ENCODE measurements around the gene CPT1B.

The CPT1B gene

DNA sequence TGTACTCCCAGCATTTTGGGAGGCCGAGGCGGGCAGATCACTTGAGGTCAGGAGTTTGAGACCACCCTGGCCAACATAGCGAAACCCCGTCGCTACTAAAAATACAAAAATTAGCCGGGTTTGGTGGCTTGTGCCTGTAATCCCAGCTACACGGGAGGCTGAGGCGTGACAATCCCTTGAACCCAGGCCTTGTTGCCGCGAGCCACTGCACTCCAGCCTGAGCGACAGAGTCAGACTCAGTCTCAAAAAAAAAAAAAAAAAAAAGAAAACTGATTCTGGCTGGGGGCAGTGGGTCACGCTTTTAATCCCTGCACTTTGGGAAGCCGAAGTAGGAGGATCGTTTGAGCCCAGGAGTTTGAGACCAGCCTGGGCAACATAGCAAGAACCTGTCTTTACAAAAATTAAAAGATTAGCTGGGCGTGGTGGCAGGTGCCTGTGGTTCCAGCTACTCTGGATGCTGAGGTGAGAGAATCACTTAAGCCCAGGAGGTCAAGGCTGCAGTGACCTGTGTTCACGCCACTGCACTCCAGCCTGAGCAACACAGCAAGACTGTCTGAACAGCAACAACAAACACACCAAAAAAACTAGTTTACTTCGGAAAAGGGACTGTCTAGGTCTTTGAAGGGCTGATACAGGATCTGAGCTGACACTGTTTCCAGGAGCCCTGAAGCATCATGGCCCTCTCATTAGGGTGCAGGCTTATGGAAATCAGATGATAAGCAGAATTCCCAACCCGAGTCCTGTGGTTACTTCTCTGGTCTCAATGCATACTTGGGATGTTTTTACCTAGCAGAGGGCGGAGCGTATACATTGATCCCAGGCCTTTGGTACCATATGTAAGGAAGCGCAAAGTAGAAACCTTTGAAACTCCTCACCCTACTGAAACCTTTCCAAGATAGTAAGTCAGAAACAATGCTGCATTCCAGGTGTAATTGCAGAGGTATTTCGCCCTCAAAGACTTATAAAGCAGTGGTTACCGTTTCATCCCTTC is 6.2 kb upstream of the CPT1B start:
- no peak for DNase-seq

GRCh38 chr22:50583294-50583861 is 5.2 kb upstream of the CPT1B start:
- no peak for DNase-seq

GRCh38 chr22:50582493-50583293 is 4.5 kb upstream of the CPT1B start, which contains the start of gene CHKB:
Gene CHKB, minus strand, starts transcription at chr22:50582849. Its CDS starts 68 bp downstream, at chr22:50582781.
- DNase-seq, result peak; percentile 98

DNA sequence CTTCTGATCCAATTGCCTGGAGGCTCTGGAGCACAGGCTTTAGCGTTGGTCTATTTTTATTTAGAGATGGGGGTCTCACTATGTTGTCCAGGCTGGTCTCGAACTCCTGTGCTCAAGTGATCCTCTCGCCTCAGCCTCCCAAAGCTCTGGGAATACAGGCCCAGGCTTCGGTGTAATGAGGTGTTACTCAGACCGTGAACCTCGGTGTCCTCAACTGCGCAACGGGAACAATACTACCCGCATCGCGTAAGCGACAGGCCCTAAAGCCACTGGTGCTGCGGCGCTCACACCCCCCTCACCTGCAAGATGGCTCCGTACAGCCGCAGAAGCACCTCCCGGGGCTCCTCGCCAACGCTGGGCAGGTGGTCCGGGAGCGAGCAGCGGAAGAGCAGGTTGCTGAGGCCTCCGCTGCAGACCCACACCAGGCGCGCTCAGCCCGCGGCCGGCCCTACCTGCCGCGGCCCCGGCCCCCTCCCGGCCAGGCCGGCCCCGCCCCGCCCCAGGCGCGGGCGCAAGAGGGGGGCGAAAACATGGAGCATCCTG is 3.8 kb upstream of the CPT1B start:
- DNase-seq, result peak; percentile 30

DNA sequence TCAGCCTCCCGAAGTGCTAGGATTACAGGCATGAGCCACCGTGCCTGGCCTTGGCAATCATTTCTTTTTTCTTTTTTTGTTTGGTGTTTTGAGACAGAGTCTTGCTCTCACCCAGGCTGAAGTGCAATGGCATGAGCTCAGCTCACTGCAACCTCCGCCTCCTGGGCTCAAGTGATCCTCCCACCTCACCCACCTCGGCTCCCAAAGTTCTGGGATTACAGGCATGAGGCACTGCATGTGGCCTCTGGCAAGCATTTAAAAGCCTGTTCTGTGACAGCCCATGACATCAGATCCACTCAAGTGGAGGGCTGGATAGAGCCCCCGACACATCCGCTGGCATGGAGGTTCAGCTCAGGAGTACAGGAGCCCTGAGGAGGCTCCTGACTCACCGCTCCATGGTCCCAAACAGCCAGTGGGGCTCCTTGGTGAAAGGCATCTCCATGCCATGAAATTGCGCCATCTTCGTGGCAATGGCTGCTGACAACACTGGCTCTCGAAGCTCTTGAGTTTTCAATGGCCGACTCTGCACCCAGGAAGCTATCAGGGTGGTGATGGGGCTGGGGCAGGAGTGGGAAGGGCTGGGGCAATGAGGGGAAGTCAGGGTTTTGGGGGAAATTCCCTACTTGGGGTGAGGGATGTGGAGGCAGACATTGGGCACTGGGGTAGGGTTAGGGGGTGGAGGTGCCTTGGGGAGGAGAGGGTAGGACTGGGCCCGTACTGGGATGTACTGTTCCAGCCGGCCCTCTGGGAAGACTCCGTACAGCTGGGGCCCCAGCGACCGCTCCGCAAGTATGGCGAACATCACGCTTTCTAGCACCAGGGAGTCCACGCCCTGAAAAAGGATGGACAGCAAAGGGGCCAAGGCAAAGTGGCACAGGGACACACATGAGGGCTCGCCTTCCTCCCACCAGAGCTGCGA is 3.1 kb upstream of the CPT1B start:
- DNase-seq, result no peak

- no peak for DNase-seq
Observed at GRCh38 chr22:50579752-50580151, 1.5 kb upstream of the CPT1B start.

- no peak for DNase-seq
Observed at GRCh38 chr22:50578776-50579310, 616 bp upstream of the CPT1B start.

- no peak for DNase-seq
Observed at GRCh38 chr22:50577697-50577986, 585 bp downstream of the CPT1B start.

DNA sequence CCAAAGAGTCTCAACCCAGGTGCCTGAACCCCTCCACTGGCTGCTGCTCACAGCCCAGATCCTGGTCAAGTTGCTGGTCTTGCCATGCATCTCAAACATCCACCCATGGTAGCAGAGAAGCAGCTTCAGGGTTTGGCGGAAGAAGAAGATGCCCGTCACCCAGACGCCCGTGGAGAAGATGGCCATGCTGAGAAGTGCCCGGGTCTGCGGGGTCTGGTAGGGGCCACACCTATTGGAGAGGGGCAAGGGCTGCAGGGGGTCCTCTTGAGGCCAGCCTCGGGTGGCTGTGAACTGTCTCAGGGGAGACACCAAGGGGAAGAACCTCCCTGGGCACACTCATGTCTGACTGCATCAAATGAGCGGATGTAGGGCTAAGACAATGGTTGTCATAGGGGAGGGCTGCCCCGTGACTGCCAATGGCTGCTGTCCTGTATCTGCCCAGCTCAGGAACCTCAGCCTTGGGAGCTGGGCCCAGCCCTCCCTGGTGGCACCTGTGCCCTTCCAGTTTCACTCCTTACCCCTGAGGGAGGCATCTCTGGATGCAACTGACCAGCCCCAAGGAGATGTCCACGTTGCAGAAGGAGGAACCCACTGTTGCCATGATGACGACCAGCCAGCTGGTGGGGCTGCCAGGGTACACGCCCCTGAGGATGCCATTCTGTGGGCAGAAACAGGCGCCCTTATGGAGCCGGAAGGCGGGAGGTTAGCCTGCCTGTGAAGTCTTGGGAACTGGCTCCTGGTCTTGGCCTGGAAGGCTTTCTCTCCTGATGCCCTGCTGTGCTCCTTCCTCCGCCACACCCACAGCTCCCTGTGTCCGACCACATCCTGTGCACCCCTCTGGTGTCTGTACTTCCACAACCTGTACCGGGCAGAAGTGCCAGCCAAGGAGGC is 1.2 kb downstream of the CPT1B start:
- DNase-seq, result no peak

DNA sequence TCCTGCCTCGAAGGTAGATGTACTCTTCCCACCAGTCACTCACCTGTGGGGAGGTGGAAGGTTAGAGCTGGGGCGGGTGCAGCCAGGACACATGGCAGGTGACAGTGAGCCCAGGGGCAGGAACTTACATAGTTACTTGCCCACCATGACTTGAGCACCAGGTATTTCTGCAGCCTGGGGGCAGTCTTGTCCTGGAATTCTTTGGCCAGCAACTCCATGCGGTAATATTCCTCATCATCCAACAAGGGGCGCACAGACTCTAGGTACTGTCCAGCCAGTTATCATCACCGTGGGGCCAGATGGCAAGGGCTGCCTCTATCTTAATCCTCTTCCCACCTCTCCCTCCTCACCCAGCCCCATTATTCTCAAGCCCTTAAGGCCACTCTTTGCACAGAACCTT is 2.2 kb downstream of the CPT1B start:
- DNase-seq, result no peak

DNA sequence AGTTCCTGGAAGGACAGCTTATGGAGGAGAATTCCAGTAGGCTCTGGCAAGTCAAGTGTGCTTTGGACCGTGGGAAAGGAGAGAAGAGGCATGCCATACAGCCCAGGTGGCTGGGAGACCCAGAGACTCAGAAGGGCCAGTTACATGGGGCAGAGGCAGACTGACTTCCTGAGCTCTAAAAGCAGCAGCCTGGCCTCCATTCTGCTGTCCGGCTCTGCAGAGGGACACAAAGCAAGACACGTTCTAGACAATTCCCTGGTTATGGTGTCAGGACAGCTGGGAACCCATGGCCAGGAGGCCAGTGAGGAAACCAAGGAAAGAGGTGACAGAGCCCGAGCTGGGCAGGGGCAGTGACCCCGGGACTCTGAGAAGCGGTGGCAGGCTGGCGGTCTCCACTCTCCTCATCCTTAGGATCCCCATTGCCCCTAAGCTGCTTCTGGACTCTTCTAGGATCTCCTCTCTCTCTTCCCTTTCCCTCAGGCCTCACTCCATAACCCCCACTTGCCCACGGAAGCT is 2.7 kb downstream of the CPT1B start:
- DNase-seq, result no peak

DNA sequence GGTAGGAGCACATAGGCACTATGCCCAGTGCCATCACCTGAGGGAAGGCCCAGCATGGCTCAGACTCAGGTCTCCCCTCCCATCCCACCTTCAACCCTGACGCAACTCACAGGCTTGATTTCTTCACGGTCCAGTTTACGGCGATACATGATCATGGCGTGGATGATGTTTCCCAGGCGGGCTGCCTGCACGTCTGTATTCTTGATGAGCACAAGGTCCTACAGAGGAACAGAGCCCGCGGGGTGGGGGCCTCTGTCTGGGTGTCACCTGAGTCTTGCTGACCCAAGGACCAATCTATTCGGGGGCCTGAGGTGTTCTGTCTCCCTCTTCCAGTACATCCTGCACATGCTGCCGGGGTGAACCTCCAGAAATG is 3.9 kb downstream of the CPT1B start:
- DNase-seq, result no peak

DNA sequence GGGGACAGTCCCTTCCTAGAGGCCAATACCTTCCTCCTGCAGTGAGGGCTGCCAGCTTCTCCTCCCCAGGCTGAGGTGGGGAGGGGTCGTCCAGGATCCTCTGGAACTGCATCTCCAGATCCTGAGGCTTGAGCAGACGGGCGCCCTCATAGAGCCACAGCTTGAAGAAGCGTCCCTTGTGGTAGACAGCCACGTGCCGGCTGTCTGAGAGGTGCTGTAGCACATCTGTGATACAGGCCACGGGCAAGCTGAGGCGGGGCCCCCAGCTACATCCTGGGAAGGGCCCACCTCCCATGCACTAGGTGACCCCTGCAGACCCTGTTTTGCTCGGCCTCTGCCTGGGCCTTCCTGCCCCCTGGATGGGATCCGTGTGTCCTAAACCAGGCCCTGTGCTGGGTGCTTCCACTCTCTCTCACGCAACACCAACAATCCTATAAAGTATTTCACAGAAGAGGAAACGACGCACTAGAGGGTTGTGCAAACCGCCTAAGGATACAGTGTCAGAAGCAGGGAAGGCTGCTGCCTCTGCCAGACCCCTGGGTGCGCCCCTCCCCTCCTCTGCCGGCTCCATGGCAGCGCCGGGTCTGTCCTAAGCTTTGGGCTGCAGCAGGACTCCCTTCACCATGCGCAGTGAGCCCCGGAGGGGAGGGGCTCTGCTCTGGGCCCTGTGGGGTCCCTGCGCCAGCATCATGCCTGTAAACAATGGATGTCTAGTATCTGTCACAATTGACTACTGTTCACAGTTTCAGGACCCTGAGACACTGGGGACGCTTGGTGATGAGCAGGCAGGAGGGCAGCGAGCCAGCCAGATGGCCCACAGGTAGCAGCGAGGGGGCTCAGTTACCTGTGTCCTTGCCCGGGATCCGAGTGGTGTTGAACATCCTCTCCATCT is 4.5 kb downstream of the CPT1B start:
- DNase-seq, result no peak

- DNase-seq, result no peak
Observed at GRCh38 chr22:50572965-50573364, 5.3 kb downstream of the CPT1B start.

DNA sequence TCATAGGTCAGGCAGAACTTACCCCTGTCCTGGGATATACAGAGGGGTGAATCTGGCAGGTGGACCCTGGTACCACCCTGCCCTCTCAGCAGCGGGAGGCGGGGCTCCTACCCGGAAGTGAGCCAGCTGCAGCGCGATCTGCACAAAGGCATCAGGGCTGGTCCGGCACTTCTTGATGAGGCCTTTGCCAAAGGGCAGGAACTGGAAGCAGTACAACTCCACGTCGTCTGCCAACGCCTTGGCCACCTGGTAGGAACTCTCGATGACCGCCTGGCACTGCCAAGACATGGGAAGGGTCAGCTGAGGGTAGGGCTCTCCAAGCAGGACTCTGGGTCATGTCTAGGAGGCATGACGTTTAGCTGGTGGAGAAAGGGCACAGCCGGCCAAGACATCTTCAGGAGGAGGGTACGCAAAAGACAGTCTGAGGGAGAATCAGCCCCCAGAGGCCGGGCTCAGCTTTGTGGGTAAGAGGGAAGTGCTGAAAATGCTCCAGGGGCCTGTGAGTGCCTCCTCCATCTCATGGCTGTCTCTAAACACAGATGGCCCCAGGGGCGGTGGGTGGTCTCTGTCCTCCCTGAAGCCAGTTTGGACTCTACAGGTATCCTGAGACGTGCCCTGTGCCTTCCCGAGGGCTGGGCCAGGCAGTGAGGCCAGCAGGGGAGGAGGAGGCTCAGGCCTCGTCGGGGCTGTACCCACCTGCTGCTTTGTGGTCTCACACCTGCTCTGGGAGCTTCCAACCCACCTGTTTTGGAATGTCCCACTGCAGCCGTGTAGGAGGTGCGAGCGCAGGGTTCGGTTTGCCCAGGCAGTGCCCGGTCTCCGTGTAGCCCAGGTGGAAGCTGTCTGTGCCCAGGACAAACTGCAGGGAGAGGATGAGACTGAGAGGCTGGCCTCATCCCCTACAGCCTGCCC is 6.7 kb downstream of the CPT1B start:
- DNase-seq, result no peak

DNA sequence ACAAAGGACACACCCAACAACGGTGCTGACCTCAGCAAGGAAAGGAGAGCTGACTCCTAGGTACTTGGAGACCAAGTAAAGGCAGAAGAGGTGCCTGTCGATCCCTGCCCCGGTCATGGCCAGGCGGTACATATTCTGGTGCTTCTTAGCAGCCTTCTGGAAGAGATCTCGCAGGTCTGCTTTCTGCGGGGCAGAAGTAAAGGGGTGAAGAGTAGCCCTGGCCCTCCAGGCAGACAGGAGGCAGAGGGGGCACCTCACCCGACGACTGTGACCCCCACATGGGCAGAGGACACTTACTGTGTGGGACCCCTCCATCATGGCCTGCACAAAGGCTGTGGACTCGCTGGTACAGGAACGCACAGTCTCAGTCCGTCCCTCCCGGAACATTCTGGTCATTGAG is 7.4 kb downstream of the CPT1B start:
- DNase-seq, result no peak

DNA sequence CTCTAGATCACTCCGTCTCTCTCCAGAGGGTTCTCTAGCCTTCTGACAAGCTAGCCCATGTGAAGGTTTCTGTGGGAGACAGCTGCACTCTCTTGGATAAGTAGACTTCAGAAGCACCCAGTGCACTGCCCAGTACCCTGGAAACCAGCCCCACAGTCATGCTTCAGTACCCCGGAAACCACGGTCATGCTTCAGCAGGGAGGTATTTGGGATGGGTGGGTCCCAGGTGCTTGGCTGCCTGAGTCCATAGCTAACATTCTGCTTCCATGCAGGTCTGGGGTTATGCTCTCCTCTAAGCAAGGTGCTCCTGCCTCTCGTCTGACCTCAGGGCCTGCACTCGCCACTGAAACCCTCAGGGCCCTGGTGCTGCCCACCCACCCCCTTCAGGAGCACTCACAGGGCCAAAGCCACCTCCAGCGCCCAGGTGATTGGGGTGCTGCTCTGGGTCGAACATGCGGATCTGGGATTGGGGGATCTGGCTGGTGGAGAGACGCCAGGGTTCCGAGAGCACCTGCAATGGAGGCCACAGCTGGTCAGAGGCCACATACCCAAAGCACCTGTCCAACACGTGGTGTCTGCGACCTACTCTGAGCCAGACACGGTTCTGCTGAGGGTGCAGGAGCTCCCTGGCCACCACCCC is 8.2 kb downstream of the CPT1B start:
- DNase-seq, result no peak

GRCh38 chr22:50569041-50569459 is 9.2 kb downstream of the CPT1B start:
- no peak for DNase-seq
